A673 (cell line): ENCODE data around the gene TRRAP. TPM values are rescaled to one million over a fixed set of nuclear protein-coding genes. Genes with fewer than 3 reads are reported as not detected.

Source experiments
- BruUV-seq: library from RNA; stranded (reverse); fragments of 400-500 nt; replicated peaks from 2 replicates; lab custom pipeline; 2021; lab: Mats Ljungman, UMichigan
- CTCF ChIA-PET: fragments of 300-600 bp; sonication (Branson Sonifier 250); formaldehyde crosslinking; loops from one replicate; lab custom pipeline; 2022; ENCODE audit warnings: antibody characterized with exemption; lab: Charles Lee
- POLR2A ChIA-PET: fragments of 300-600 bp; sonication (Branson Sonifier 250); formaldehyde crosslinking; loops from one replicate; lab custom pipeline; 2022; ENCODE audit warnings: antibody characterized with exemption; ENCODE audit not compliant: low non-redundant PET; lab: Charles Lee
- DNase-seq: peaks from one replicate; pipeline ENCODE4 v3.0.0-alpha.2; 2015; ENCODE audit warnings: low spot score
- H3K27ac ChIP-seq: fragments of 200-600 bp; sonication (generic); 2 replicates; pipeline ENCODE4 v1.5.1; 2016; ENCODE audit warnings: mixed run types, low read depth, mild to moderate bottlenecking, mixed read lengths, antibody characterized with exemption, low read length; ENCODE audit not compliant: poor library complexity, severe bottlenecking
- H3K27me3 ChIP-seq: fragments of 200-600 bp; sonication (generic); replicated peaks from 2 replicates; pipeline ENCODE4 v1.6.1; 2017; ENCODE audit warnings: mixed run types, low read depth, mild to moderate bottlenecking, mixed read lengths, antibody characterized with exemption, low read length; ENCODE audit not compliant: insufficient read depth, poor library complexity
- H3K36me3 ChIP-seq: fragments of 200-600 bp; sonication (generic); 2 replicates; pipeline ENCODE4 v1.6.1; 2016; ENCODE audit warnings: mixed run types, mild to moderate bottlenecking, mixed read lengths, antibody characterized with exemption, low read length; ENCODE audit not compliant: insufficient read depth, poor library complexity, severe bottlenecking
- H3K4me1 ChIP-seq: fragments of 200-600 bp; sonication (generic); 2 replicates; pipeline ENCODE4 v1.6.1; 2017; ENCODE audit warnings: mixed run types, mild to moderate bottlenecking, mixed read lengths, antibody characterized with exemption, low read length; ENCODE audit not compliant: insufficient read depth, poor library complexity, severe bottlenecking
- H3K4me3 ChIP-seq: fragments of 200-600 bp; sonication (generic); 2 replicates; pipeline ENCODE4 v1.5.1; 2016; ENCODE audit warnings: low read depth, mixed run types, mild to moderate bottlenecking, mixed read lengths, low read length; ENCODE audit not compliant: poor library complexity, severe bottlenecking
- H3K9me3 ChIP-seq: fragments of 200-600 bp; sonication (generic); 2 replicates; pipeline ENCODE4 v1.6.1; 2016; ENCODE audit warnings: mixed run types, low read depth, mild to moderate bottlenecking, mixed read lengths, antibody characterized with exemption, low read length; ENCODE audit not compliant: poor library complexity, severe bottlenecking
- CTCF ChIP-seq: fragments of 300-800, 200-600 bp; sonication (generic); conservative IDR thresholded peaks from 2 replicates; pipeline ENCODE4 v1.5.1; 2017; ENCODE audit warnings: low read depth, mild to moderate bottlenecking, antibody characterized with exemption, low read length, moderate library complexity, mixed read lengths
- EZH2 ChIP-seq: fragments of 200-600 bp; sonication (generic); IDR thresholded peaks from 2 replicates; pipeline ENCODE4 v1.6.1; 2017; ENCODE audit warnings: borderline replicate concordance, low read depth, mild to moderate bottlenecking, mixed read lengths, antibody characterized with exemption, low read length; ENCODE audit not compliant: poor library complexity, severe bottlenecking
- intact Hi-C: fragments of 100-400 bp; cut with micrococcal nuclease; formaldehyde crosslinking; loops from one replicate; pipeline ENCODE4 v1.10.0; 2022; ENCODE audit not compliant: unreplicated experiment
- total RNA-seq: library from RNA; stranded (reverse); gene quantifications from 2 replicates; pipeline ENCODE4 v1.2.3, GENCODE V29; 2021

The TRRAP gene
- total RNA-seq, 1 experiment from 2014 or later: 50.2 TPM

DNA sequence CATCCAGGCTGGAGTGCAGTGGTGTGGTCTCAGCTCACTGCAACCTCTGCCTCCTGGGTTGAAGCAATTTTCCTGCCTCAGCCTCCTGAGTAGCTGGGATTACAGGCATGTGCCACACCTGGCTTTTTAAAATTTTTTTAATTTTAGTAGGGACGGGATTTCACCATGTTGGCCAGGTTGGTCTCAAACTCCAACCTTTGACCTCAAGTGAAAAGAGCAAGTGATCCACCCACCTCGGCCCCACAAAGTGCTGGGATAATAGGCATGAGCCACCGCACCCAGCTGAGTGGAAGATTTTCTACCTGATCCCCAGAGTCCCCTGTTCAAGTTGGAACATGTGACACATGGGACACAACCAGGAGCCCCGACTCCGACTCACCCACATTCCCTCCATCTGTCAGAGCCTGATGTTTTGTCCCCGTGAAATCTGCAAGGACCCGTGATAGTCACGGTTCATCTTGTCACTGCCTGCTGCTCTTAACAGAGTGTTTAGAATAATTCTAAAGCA lies 161.1 kb downstream of the TRRAP start:
- TF ChIP-seq CTCF (no peak), EZH2 (no peak)
- no peak for DNase-seq
- intact Hi-C loops: no loop called here
- Histone ChIP-seq H3K9me3 (no peaks in the 10 kb centered on the region), H3K4me1 (peaks cover 13% of the 10 kb centered on the region), H3K36me3 (peaks cover 59% of the 10 kb centered on the region), H3K4me3 (no peak overlapping the region), H3K27ac (no peak overlapping the region), H3K27me3 (no peaks in the 10 kb centered on the region)
- BruUV-seq: no TSS peak
- ChIA-PET POLR2A (no interaction called here), CTCF (no interaction called here)

GRCh38 chr7:99040104-99040958 lies 162.0 kb downstream of the TRRAP start:
- CTCF ChIA-PET: interaction anchor here (0.6 to 1.2 kb wide), 2 partner anchors 270 to 320 kb away, joined by 4 to 6 read pairs; no protein-coding TSS in a partner anchor
- Histone ChIP-seq H3K36me3 (peaks cover 51% of the 10 kb centered on the region), H3K9me3 (no peaks in the 10 kb centered on the region), H3K4me3 (no peak overlapping the region), H3K27me3 (no peaks in the 10 kb centered on the region), H3K27ac (no peak overlapping the region), H3K4me1 (peaks cover 13% of the 10 kb centered on the region)
- BruUV-seq: no TSS peak
- TF ChIP-seq CTCF: peak; percentile 78
- no peak for TF ChIP-seq EZH2
- intact Hi-C loops: loop anchor here (1.0 kb wide), 1 partner anchor 273 kb away; no protein-coding TSS in a partner anchor
- POLR2A ChIA-PET: no interaction called here
- DNase-seq: peak; percentile 89

DNA sequence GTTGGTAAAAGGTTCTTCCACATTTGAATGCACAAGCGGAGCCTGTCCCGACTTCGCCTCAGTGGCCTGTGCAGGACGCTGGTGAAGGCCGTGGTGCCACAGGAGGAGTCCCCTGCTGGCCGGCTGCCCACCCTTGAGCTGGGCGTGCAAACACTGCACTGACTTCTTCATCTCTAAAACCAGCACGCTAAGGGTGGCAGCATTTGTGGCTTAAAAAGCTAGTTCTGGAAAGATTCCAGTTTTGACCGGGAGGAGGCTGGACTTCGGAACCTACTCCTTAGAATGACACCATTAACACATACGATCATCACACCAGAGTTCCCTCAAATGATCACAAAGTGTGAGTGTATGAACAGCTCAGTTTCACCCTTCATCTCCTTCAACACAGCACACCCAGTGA lies 163.2 kb downstream of the TRRAP start:
- CTCF ChIA-PET: no interaction called here

More for the DNA sequence above, 163.2 kb downstream of the TRRAP start:
- no TSS peak for BruUV-seq
- intact Hi-C loops: no loop called here
- H3K27me3 ChIP-seq: no peaks in the 10 kb centered on the region
- H3K4me1 ChIP-seq: peaks cover 13% of the 10 kb centered on the region
- H3K4me3 ChIP-seq: no peak overlapping the region
- H3K36me3 ChIP-seq: peaks cover 46% of the 10 kb centered on the region
- no peak for TF ChIP-seq EZH2
- TF ChIP-seq CTCF: no peak
- POLR2A ChIA-PET: no interaction called here
- no peak for DNase-seq
- H3K9me3 ChIP-seq: no peaks in the 10 kb centered on the region
- no peak overlapping the region for H3K27ac ChIP-seq
